ENCODE data around the gene PAX3. TPM values are rescaled to one million over a fixed set of nuclear protein-coding genes. Genes with fewer than 3 reads are reported as not detected.
"Not testable (repeated sequence)": the region's sequence is repeated elsewhere in the genome, so short reads cannot be mapped to it uniquely, and the experiment has no call there.

The PAX3 gene
- total RNA-seq, 2 donors from 2014 or later = not detected

DNA sequence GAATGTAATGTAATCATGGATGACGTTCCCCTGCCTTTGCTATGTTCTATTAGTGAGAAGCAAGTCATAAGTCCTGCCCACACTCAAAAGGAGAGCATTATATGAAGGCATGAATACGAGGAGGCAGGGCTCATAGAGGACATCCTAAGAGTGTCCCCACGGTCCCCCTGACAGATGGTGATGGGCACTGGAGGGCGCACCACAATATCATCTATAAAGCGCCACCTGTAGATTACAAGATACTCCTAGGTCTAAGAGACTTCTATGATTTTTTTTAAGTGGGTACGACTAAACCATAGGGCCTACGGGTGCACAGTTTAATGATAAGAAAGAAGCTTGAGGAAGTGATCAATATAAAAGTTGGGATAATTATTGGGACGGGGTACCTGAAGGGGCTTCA lies 131.0 kb downstream of the PAX3 start:
- Histone ChIP-seq H3K27me3 (replicated peaks; ENCODE audit: insufficient read depth) (no peaks in the 10 kb centered on the region), H3K9me3 (no peaks in the 10 kb centered on the region), H3K4me1 (ENCODE audit: control insufficient read depth in 1 of 2, low read depth in 2 of 2) (no peaks in the 10 kb centered on the region), H3K27ac (no peak overlapping the region), H3K36me3 (no peaks in the 10 kb centered on the region), H3K4me3 (no peak overlapping the region)
- no peak for ATAC-seq (ENCODE audit: insufficient number of reproducible peaks, low FRiP score, low read depth)
- TF ChIP-seq CTCF (IDR thresholded peaks at IDR 0.05) = no peak
- no peak for DNase-seq (ENCODE audit: low spot score)

- Histone ChIP-seq H3K4me3 (no peak overlapping the region), H3K27ac (no peak overlapping the region), H3K4me1 (ENCODE audit: control insufficient read depth in 1 of 2, low read depth in 2 of 2) (no peaks in the 10 kb centered on the region), H3K9me3 (no peaks in the 10 kb centered on the region), H3K36me3 (no peaks in the 10 kb centered on the region), H3K27me3 (replicated peaks; ENCODE audit: insufficient read depth) (no peaks in the 10 kb centered on the region)
- DNase-seq (ENCODE audit: low spot score) = no peak
- ATAC-seq (ENCODE audit: insufficient number of reproducible peaks, low FRiP score, low read depth) = no peak
- TF ChIP-seq CTCF (IDR thresholded peaks at IDR 0.05) = no peak
Measured at GRCh38 chr2:222160944-222161343, 137.9 kb downstream of the PAX3 start.

DNA sequence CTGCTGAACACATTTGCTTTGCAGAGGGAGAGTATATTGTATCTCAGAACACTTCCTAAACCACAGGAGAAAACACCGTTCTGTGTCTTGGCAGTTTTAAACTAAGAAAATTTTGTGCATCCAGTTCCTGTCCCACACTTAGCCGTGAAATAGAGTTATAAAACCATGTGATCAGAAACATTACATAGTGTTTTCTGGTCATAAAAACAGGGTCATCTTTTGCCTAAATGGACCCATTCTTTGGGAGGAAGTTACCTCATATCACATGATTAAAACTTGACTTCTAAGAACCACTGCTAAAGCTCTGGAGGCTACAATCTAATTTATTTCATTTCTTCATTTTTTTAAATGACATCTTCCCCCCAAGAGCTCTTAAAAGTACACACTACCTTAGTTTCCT lies 138.7 kb downstream of the PAX3 start:
- no peaks in the 10 kb centered on the region for H3K4me1 ChIP-seq (ENCODE audit: control insufficient read depth in 1 of 2, low read depth in 2 of 2)
- no peaks in the 10 kb centered on the region for H3K9me3 ChIP-seq
- no peak overlapping the region for H3K4me3 ChIP-seq
- ATAC-seq (ENCODE audit: insufficient number of reproducible peaks, low FRiP score, low read depth) (no peak), DNase-seq (ENCODE audit: low spot score) (no peak)
- no peak overlapping the region for H3K27ac ChIP-seq
- no peaks in the 10 kb centered on the region for H3K36me3 ChIP-seq
- H3K27me3 ChIP-seq (replicated peaks; ENCODE audit: insufficient read depth) = no peaks in the 10 kb centered on the region
- no peak for TF ChIP-seq CTCF (IDR thresholded peaks at IDR 0.05)

DNA sequence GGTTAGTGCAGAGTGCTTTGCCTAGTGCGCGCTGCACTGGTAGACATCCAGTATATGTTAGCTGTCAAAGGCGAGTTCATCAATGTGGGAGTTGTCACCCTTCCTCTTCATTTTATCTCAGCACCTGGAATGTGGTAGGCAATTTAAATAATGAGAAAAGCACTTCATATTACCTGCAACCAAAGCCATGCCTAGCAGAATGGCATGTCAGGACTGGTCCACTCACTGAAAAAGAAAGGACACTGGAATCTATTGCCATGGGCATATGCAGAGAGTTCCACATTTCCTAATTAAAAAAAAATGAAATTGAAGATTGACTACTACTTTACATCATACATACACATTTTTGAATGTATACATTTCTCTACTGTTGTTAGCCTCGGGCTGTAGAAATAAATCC lies 139.6 kb downstream of the PAX3 start:
- Histone ChIP-seq H3K4me3 (no peak overlapping the region), H3K4me1 (ENCODE audit: control insufficient read depth in 1 of 2, low read depth in 2 of 2) (no peaks in the 10 kb centered on the region), H3K36me3 (no peaks in the 10 kb centered on the region), H3K27ac (no peak overlapping the region), H3K27me3 (replicated peaks; ENCODE audit: insufficient read depth) (no peaks in the 10 kb centered on the region), H3K9me3 (no peaks in the 10 kb centered on the region)
- DNase-seq (ENCODE audit: low spot score) (no peak), ATAC-seq (ENCODE audit: insufficient number of reproducible peaks, low FRiP score, low read depth) (no peak)
- TF ChIP-seq CTCF (IDR thresholded peaks at IDR 0.05) = no peak

- not testable (repeated sequence) for DNase-seq (ENCODE audit: low spot score); H3K4me1 ChIP-seq (ENCODE audit: control insufficient read depth in 1 of 2, low read depth in 2 of 2); H3K27me3 ChIP-seq (replicated peaks; ENCODE audit: insufficient read depth); H3K27ac ChIP-seq; H3K9me3 ChIP-seq; ATAC-seq (ENCODE audit: insufficient number of reproducible peaks, low FRiP score, low read depth); H3K4me3 ChIP-seq; H3K36me3 ChIP-seq
Measured at GRCh38 chr2:222155003-222155664, 143.7 kb downstream of the PAX3 start.

Other genes with a start within 250 kb of the PAX3 start
- gene SGPP2, start 125.5 kb upstream of the PAX3 start, total RNA-seq = under 1 TPM in 1 of 2 donors, not detected in 1; 0.28 TPM

Data from thoracic aorta (tissue), 2 donors.